NCI-H2107 (cell line): Measurements from ENCODE around the gene GRM1.

Source experiments
- DNase-seq: peaks from one replicate; lab custom pipeline; 2025; lab: John Stamatoyannopoulos, UW

GRM1 gene

GRCh38 chr6:146481527-146481926 lies 452.7 kb downstream of the GRM1 start:
- DNase-seq, result no peak

DNA sequence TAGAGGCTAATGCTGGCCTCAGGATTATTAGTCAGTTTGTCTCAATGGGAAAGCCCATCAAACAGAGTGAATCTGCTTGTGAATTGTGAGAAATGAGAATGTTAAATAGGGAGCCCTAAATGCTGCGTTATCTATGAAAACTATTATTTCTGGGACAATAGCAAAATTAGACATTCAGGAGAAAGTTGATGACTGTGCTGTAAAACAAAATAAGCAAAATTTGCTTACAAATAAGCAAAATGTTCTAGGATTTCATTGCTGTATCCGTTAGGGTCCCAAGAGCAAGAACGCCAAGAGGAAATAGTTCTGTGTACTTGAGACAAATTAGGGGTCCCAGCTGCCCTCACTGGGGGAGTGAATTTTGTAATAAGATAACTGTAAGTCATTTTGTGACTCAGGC lies 455.5 kb downstream of the GRM1 start:
- no peak for DNase-seq
